IPS-NIHi7 (cell line): ENCODE data around the gene ATP6V1B1.

Experiments used
- DNase-seq: peaks from one replicate; pipeline ENCODE4 v3.0.0; 2012; ENCODE audit warnings: mixed read lengths; ENCODE audit errors: extremely low spot score

Gene ATP6V1B1

DNA sequence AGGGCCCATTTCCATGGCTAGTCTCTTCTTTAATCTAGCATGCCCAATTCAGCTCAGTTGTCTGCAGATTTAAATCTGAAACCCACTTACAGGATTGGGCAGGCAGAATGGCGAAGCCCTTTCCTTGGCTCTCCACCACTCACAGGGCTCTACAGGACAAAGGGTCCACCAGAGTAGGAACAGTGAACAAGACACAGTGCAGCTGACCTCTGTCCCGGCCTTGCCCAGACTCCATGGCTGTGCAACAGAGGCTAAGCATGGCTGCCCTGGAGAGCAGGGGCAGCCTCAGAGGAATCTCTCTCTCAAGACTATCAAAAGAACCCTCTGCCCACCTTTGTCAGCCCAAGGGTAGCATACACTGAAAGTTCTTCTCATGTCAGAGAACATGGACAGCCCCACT, 9.7 kb upstream of the ATP6V1B1 start:
- DNase-seq = no peak

- DNase-seq = no peak
Observed at GRCh38 chr2:70927138-70927537, 8.6 kb upstream of the ATP6V1B1 start.

GRCh38 chr2:70927641-70928040, 8.1 kb upstream of the ATP6V1B1 start:
- DNase-seq = no peak

- no peak for DNase-seq
Observed at GRCh38 chr2:70928366-70928765, 7.3 kb upstream of the ATP6V1B1 start.

- DNase-seq = peak; percentile 1
Observed at GRCh38 chr2:70930371-70931329, 5.0 kb upstream of the ATP6V1B1 start.

- peak; percentile 33 for DNase-seq
Observed at GRCh38 chr2:70931376-70932000, 4.2 kb upstream of the ATP6V1B1 start.

- DNase-seq = peak; percentile 4
Observed at GRCh38 chr2:70932631-70933230, 3.0 kb upstream of the ATP6V1B1 start.

DNA sequence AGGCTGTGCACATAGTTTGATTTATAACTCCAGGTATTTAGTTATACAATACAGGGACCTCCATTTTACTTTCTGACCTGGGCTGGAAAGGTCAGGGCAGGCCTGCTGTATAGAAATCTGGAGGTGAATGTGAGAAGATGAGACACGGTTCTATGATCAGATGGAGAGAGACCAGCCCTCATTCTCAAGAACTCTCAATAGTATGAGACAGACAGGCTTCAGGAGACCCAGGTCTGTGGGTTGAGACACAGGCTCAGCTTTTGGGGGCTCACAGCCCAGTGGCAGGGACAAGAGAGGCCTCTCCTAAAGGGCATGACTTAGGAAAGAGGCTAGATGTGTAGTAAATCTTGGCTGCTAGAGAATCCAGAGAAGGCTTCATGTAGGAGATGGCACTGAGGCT, 719 bp upstream of the ATP6V1B1 start:
- no peak for DNase-seq

GRCh38 chr2:70936165-70936978, 672 bp downstream of the ATP6V1B1 start:
- DNase-seq = no peak

DNA sequence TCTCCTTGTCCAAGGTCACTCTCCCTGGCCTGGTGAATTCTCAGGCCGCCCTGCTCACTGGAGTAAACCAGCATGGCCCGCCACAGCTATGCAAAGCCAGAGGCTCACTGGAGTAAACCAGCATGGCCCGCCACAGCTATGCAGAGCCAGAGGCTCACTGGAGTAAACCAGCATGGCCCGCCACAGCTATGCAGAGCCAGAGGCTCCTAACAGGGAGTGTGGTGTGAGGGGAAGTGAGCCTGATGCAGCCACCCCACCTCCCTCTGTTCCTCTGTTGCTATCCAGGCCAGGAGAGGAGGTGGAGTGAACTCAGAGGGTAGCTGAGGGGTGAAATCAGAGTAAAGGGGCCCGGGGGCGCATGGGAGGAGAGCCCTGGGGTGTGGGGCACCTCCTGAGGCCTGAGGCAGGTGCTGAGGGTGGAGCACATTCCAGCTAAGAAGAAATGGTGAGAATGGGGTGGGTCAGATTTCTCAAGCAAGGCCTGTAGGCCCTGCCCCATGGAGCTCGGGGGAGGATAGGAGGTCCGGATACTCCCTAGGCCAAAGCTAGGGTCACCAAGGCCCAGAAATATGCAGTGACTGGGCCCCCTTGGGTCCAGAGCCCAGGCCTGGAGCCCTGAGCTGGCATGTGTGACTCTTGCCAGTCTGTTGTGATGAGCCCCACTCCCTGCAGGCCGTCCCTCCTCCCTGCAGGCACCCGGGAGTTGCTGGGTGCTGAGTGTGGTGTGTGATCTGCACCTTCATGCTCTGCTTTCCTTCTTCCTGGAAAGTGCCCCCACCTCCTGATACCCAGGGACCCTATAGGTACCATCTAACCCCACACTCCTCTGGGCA, 1.5 kb downstream of the ATP6V1B1 start:
- DNase-seq = no peak

- no peak for DNase-seq
Observed at GRCh38 chr2:70937866-70938585, 2.3 kb downstream of the ATP6V1B1 start.

DNA sequence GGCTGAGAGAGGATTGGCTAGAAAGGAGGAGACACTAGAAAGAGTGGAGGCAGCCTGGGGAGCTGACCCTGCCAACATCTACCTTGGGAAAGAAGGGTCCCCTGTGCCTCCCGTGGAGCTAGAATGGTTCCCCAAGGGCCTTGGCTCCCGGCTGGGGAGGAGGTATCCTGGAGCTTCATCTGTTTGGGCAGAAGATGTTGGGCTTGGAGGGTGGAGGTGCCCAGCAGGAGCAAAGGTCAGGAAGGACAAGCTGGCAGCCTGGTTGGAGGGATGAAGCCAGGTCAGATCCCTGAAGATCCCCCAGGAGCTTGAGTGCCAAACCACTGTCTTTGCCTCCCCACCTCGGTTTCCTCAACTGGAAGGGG, 2.9 kb downstream of the ATP6V1B1 start:
- no peak for DNase-seq

GRCh38 chr2:70939001-70939838, 3.5 kb downstream of the ATP6V1B1 start:
- DNase-seq = peak; percentile 68

- no peak for DNase-seq
Observed at GRCh38 chr2:70939839-70940580, 4.3 kb downstream of the ATP6V1B1 start.

DNA sequence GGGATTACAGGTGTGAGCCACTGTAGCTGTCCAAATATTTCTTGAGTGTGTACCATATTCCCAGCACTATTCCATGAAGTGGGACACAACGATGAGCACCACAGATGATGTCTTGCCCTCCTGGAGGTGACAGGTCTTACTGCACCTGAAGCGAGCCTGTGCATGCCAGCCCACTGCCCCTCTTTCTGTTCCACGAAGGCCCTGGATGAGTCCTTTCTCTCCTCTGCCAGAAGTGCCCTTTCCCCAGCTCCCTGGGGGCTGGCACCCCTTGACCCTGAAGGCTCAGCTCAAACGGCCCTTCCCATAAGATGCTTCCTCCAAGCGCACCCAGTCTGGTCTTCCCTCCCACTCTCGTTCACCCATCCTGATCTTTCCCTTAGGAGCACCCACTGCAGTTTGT, 5.5 kb downstream of the ATP6V1B1 start:
- no peak for DNase-seq

DNA sequence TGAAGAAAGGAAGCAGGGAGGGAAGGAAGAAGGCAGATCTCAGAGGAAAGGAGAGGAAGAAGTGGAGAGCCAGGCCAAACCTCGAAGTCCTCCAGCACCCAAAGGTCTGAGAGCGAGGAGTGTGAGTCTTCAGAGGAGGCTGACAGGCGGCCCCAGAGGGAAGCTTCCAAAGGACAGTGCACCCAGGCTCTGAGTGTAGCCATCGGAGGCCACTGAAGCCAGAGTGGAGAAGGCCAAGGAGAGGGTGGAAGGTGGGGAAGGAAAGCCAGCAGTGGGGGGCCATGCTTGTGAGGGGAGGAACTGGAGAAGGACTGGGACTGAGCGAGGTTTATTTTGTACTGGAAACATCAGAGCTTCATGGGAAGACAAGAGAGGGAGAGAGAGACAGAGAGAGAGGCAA, 6.0 kb downstream of the ATP6V1B1 start:
- no peak for DNase-seq

DNA sequence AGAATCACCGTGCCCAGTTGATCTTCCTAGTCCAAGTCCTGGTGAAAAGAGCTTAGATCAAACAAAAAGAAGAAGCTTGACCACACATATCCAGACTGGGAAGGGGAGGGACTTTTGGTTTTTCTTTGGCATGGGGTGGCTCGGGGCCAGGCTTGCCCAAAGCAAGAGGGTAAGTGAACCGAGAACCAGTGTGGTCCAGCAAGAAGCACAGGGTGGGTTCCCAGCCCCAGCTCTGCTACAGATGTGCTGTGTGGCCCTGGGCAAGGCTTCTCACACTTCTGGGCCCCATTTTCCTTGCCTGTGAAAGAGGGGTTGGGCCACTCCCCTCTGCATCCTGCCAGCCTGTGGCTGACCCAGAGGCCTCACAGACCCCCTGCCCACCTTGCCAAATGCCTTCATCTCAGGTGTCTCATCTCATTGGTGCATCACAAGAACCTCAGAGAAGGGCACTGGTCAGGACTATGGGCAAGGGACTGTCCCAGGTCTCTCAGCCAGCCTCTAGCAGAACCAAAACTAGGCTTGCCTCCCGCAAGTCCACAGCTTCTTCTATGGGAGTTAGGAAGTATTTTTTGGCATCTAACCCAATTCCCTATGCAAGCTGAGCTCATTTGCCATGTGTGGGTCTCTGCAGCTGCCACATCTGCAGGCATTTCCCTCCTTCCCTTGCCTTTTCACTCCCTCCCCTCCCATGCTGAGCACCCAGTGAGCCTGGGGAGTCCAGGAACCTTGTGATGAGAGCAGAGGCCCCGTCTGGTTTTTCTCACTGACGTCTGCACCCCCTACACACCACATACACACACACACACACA, 6.9 kb downstream of the ATP6V1B1 start:
- DNase-seq = no peak
